ENCODE measurements around the gene ZBTB47.

DNA sequence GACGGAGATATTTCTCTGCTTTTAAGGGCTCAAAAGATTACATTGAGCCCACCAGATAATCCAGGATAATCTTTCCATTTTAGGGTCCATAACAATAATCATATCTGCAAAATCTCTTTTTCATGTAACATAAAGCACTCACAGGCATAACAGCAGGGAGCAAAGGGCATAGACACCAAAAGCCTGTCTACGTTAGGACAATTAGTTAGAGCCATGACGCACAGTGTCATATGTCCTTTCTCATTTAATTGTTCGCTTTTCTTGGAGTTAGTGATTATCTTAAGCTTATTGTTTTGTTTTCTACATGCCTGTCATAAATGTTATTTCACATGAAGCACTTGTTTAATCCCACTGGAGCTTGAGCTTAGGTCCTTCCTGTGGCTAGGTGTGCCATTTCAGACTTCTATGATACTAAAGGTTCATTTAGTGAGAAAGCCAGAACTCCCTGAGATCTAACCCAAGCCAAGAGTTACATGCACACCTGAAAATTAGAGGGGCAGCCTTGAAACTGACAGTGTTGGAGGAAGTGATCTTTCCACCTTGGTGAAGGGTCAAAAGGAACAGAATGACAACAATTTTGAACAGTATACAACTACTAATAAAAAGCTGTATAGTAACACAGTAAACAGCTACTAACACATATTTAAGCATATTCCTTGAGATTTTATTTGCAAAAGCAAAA is 60.8 kb downstream of the ZBTB47 start:
- TF ChIP-seq, protein P1, sequence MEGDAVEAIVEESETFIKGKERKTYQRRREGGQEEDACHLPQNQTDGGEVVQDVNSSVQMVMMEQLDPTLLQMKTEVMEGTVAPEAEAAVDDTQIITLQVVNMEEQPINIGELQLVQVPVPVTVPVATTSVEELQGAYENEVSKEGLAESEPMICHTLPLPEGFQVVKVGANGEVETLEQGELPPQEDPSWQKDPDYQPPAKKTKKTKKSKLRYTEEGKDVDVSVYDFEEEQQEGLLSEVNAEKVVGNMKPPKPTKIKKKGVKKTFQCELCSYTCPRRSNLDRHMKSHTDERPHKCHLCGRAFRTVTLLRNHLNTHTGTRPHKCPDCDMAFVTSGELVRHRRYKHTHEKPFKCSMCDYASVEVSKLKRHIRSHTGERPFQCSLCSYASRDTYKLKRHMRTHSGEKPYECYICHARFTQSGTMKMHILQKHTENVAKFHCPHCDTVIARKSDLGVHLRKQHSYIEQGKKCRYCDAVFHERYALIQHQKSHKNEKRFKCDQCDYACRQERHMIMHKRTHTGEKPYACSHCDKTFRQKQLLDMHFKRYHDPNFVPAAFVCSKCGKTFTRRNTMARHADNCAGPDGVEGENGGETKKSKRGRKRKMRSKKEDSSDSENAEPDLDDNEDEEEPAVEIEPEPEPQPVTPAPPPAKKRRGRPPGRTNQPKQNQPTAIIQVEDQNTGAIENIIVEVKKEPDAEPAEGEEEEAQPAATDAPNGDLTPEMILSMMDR (IDR thresholded peaks at IDR 0.05): no peak
- TF ChIP-seq ZFX (IDR thresholded peaks at IDR 0.05; ENCODE audit: borderline replicate concordance): no peak
